SK-N-SH treated with all-trans-retinoic acid at 6 μM for 48 hours (cell line): ENCODE data around the gene HARS1.

ENCODE experiments used
- ATAC-seq: fragments of 200-7000 bp; cut with Tn5 transposase; 3 replicates; pipeline ENCODE4 v1.9.1; 2020; ENCODE audit warnings: mild to moderate bottlenecking, moderate library complexity
- ARNTL ChIP-seq: fragments of 450-650 bp; formaldehyde crosslinking; IDR thresholded peaks from 2 replicates; pipeline ENCODE4 v1.5.0; 2020; ENCODE audit warnings: low read depth, mild to moderate bottlenecking, moderate library complexity, borderline replicate concordance
- GLIS3 ChIP-seq: fragments of 250-450 bp; sonication (Bioruptor Pico); IDR thresholded peaks from 2 replicates; pipeline ENCODE4 v1.5.0; 2020; ENCODE audit warnings: mild to moderate bottlenecking, moderate library complexity
- ISL1 ChIP-seq: fragments of 250-450 bp; sonication (Bioruptor Pico); IDR thresholded peaks from 2 replicates; pipeline ENCODE4 v2.1.2; 2022; ENCODE audit warnings: mild to moderate bottlenecking, moderate library complexity
- OSR1 ChIP-seq: fragments of 250-450 bp; sonication (Bioruptor Pico); IDR thresholded peaks from 2 replicates; pipeline ENCODE4 v1.8.0; 2022; ENCODE audit warnings: moderate library complexity, mild to moderate bottlenecking, inconsistent platforms
- PPARA ChIP-seq: fragments of 250-450 bp; sonication (Bioruptor Pico); IDR thresholded peaks from 2 replicates; pipeline ENCODE4 v1.5.0; 2020; ENCODE audit warnings: mild to moderate bottlenecking, borderline replicate concordance
- RARB ChIP-seq: fragments of 250-450 bp; sonication (Bioruptor Pico); IDR thresholded peaks from 2 replicates; pipeline ENCODE4 v1.8.0; 2021; ENCODE audit warnings: mild to moderate bottlenecking, moderate library complexity
- TCF4 ChIP-seq: fragments of 250-450 bp; sonication (Bioruptor Pico); IDR thresholded peaks from 2 replicates; pipeline ENCODE4 v1.8.0; 2021; ENCODE audit warnings: mild to moderate bottlenecking, moderate library complexity, borderline replicate concordance
- TOX ChIP-seq: fragments of 250-450 bp; sonication (Bioruptor Pico); IDR thresholded peaks from 2 replicates; pipeline ENCODE4 v1.8.0; 2021; ENCODE audit warnings: mild to moderate bottlenecking, moderate library complexity, borderline replicate concordance
- ZC3H10 ChIP-seq: fragments of 250-450 bp; sonication (Bioruptor Pico); IDR thresholded peaks from 2 replicates; pipeline ENCODE4 v1.5.1; 2021; ENCODE audit warnings: mild to moderate bottlenecking, moderate library complexity
- ZFP3 ChIP-seq: fragments of 250-450 bp; sonication (Bioruptor Pico); IDR thresholded peaks from 2 replicates; pipeline ENCODE4 v1.5.0; 2020; ENCODE audit warnings: mild to moderate bottlenecking, moderate library complexity
- ZFP30 ChIP-seq: fragments of 450-650 bp; formaldehyde crosslinking; IDR thresholded peaks from 2 replicates; pipeline ENCODE4 v1.5.0; 2022; ENCODE audit warnings: mild to moderate bottlenecking, moderate library complexity
- ZNF565 ChIP-seq: fragments of 450-650 bp; formaldehyde crosslinking; conservative IDR thresholded peaks from 2 replicates; pipeline ENCODE4 v1.5.0; 2020; ENCODE audit warnings: low read depth, mild to moderate bottlenecking, moderate library complexity
- ZNF70 ChIP-seq: fragments of 450-650 bp; formaldehyde crosslinking; IDR thresholded peaks from 2 replicates; pipeline ENCODE4 v1.5.0; 2020; ENCODE audit warnings: mild to moderate bottlenecking, moderate library complexity
- TF ChIP-seq, protein P1 (sequence below): fragments of 250-450 bp; sonication (Bioruptor Pico); IDR thresholded peaks from 2 replicates; pipeline ENCODE4 v1.5.1; 2021; ENCODE audit warnings: mild to moderate bottlenecking, moderate library complexity
- TF ChIP-seq, protein P2 (sequence below): fragments of 250-450 bp; sonication (Bioruptor Pico); IDR thresholded peaks from 2 replicates; pipeline ENCODE4 v1.8.0; 2020; ENCODE audit warnings: mild to moderate bottlenecking, moderate library complexity, borderline replicate concordance
- TF ChIP-seq, protein P3 (sequence below): fragments of 250-450 bp; sonication (Bioruptor Pico); IDR thresholded peaks from 2 replicates; pipeline ENCODE4 v1.5.1; 2020; ENCODE audit warnings: low read depth, mild to moderate bottlenecking, moderate library complexity
- TF ChIP-seq, protein P4 (sequence below): fragments of 250-450 bp; sonication (Bioruptor Pico); IDR thresholded peaks from 2 replicates; pipeline ENCODE4 v1.8.0; 2021; ENCODE audit warnings: low read depth, mild to moderate bottlenecking, moderate library complexity, borderline replicate concordance

Gene HARS1

DNA sequence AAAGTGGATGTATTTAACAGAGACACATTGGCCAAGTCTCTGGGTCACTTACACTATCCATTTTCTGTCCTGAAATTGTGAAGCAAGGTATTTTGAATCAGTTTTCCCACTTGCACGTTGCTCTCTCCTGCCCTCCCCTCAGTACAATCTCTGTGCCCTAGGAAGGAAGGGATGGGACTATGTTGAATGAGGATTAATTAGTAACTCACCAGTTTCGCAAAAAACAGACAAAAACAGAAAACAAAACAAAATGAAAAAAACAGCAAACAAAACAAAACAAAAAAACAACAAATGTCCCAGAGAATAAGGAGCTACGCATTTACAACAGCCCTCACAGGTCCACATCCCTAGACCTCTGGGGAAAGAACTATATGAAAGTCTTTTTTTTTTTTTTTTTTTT lies 57.1 kb downstream of the HARS1 start:
- TF ChIP-seq ZC3H10 (CRISPR knock-in tag) (no peak), ISL1 (no peak), PPARA (CRISPR knock-in tag) (no peak), GLIS3 (CRISPR knock-in tag) (no peak), ZFP3 (no peak), RARB (CRISPR knock-in tag) (no peak), TCF4 (CRISPR knock-in tag) (no peak), ZNF70 (CRISPR knock-in tag) (no peak), TOX (CRISPR knock-in tag) (no peak)
- TF ChIP-seq, protein P1, sequence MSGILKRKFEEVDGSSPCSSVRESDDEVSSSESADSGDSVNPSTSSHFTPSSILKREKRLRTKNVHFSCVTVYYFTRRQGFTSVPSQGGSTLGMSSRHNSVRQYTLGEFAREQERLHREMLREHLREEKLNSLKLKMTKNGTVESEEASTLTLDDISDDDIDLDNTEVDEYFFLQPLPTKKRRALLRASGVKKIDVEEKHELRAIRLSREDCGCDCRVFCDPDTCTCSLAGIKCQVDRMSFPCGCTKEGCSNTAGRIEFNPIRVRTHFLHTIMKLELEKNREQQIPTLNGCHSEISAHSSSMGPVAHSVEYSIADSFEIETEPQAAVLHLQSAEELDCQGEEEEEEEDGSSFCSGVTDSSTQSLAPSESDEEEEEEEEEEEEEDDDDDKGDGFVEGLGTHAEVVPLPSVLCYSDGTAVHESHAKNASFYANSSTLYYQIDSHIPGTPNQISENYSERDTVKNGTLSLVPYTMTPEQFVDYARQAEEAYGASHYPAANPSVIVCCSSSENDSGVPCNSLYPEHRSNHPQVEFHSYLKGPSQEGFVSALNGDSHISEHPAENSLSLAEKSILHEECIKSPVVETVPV (CRISPR knock-in tag), result no peak
- TF ChIP-seq, protein P2, sequence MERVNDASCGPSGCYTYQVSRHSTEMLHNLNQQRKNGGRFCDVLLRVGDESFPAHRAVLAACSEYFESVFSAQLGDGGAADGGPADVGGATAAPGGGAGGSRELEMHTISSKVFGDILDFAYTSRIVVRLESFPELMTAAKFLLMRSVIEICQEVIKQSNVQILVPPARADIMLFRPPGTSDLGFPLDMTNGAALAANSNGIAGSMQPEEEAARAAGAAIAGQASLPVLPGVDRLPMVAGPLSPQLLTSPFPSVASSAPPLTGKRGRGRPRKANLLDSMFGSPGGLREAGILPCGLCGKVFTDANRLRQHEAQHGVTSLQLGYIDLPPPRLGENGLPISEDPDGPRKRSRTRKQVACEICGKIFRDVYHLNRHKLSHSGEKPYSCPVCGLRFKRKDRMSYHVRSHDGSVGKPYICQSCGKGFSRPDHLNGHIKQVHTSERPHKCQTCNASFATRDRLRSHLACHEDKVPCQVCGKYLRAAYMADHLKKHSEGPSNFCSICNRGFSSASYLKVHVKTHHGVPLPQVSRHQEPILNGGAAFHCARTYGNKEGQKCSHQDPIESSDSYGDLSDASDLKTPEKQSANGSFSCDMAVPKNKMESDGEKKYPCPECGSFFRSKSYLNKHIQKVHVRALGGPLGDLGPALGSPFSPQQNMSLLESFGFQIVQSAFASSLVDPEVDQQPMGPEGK (CRISPR knock-in tag), result no peak
- no peak for ATAC-seq

DNA sequence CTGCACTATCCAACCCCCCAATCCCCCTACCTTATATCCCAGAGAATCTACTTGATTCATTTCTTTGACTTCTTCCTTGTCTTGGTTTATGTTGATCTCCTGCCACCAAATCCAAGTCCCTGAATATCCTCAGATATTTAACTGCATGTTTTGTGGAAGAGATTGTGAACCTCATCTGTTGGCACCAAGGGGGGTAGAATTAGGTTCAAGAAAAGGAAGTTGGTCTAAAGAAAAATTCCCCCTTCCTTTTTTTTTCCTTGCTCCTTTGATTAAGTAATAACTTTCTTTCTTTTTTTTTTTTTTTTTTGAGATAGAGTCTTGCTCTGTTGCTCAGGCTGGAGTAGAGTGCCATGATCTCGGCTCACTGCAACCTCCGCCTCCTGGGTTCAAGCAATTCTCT lies 57.7 kb downstream of the HARS1 start:
- no peak for ATAC-seq
- TF ChIP-seq ZNF565 (CRISPR knock-in tag) (no peak), ARNTL (CRISPR knock-in tag) (no peak), GLIS3 (CRISPR knock-in tag) (no peak), ZFP30 (CRISPR knock-in tag) (no peak), ZFP3 (no peak), PPARA (CRISPR knock-in tag) (no peak), ZC3H10 (CRISPR knock-in tag) (no peak), OSR1 (CRISPR knock-in tag) (no peak)

DNA sequence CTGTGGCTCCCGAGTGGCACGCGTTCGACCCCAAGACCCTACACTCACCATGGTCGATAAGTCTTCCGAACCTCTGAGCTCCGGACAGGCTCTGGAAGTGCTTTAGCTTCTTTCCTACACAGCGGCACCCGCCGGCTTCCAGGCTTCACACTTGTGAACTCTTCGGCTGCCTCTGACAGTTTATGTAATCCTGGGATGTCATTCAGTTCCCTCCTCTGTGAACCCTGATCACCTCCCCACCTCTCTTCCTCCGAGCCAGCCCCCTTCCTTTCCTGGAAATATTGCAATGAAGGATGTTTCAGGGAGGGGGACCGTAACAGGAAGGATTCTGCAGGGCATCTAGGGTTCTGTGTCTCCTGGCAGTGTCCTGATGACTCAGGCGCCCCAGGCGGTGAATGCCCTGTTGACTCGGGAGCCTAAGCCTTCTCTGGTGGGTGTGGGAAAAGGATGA lies 58.1 kb downstream of the HARS1 start, which contains the start of gene CD14:
Gene CD14, minus strand, starts transcription at position 155 of the 451 bp plus-strand sequence. Its CDS starts 104 bp downstream, at position 51.
- TF ChIP-seq, protein P3, sequence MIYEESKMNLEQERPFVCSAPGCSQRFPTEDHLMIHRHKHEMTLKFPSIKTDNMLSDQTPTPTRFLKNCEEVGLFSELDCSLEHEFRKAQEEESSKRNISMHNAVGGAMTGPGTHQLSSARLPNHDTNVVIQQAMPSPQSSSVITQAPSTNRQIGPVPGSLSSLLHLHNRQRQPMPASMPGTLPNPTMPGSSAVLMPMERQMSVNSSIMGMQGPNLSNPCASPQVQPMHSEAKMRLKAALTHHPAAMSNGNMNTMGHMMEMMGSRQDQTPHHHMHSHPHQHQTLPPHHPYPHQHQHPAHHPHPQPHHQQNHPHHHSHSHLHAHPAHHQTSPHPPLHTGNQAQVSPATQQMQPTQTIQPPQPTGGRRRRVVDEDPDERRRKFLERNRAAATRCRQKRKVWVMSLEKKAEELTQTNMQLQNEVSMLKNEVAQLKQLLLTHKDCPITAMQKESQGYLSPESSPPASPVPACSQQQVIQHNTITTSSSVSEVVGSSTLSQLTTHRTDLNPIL (CRISPR knock-in tag), result no peak
- TF ChIP-seq, protein P1 (CRISPR knock-in tag), result no peak
- no peak for TF ChIP-seq TOX (CRISPR knock-in tag)
- TF ChIP-seq, protein P2 (CRISPR knock-in tag), result no peak
- TF ChIP-seq, protein P4, sequence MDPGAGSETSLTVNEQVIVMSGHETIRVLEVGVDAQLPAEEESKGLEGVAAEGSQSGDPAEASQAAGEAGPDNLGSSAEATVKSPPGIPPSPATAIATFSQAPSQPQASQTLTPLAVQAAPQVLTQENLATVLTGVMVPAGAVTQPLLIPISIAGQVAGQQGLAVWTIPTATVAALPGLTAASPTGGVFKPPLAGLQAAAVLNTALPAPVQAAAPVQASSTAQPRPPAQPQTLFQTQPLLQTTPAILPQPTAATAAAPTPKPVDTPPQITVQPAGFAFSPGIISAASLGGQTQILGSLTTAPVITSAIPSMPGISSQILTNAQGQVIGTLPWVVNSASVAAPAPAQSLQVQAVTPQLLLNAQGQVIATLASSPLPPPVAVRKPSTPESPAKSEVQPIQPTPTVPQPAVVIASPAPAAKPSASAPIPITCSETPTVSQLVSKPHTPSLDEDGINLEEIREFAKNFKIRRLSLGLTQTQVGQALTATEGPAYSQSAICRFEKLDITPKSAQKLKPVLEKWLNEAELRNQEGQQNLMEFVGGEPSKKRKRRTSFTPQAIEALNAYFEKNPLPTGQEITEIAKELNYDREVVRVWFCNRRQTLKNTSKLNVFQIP (CRISPR knock-in tag), result no peak
- ATAC-seq, result no peak
